AG09309 (cell line): ENCODE data around the gene TRIM62.

Experiments
- DNase-seq: peaks from one replicate; pipeline ENCODE4 v3.0.0-alpha.2; 2010; ENCODE audit warnings: low read depth
- H3K4me3 ChIP-seq: 2 replicates; pipeline ENCODE4 v1.5.1; 2011; ENCODE audit warnings: mild to moderate bottlenecking, low read depth, low read length, moderate library complexity; ENCODE audit not compliant: control insufficient read depth
- TF ChIP-seq, protein P1 (sequence below): IDR thresholded peaks from 2 replicates; pipeline ENCODE4 v1.5.1; 2011; ENCODE audit warnings: mild to moderate bottlenecking, low read depth, low read length, inconsistent platforms; ENCODE audit not compliant: insufficient read depth, control insufficient read depth; ENCODE audit errors: missing control alignments

The TRIM62 gene

DNA sequence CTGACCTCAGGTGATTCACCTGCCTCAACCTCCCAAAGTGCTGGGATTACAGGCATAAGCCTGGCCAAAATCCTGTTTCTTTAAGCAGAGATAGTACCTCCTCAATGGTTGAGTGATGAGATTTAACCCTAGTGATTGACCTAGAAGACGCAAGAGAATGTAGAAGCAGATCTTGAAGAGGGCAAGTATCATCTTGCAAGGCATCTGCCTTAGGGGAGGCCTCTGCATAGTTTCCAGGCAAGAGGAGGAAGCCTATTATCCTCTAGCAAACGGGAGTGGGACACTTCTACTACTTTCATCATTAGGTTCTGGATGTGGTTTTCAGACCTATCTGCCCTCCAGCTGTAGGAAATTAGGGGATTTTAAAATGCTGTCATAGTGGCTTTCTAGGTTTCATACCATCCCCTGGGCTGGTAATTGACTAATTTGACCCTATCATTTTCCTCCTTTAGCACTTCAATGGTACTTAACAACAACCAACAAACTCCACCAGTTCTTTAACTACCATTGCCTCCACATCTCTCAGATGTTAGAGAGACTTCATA, 10.0 kb upstream of the TRIM62 start:
- TF ChIP-seq, protein P1, sequence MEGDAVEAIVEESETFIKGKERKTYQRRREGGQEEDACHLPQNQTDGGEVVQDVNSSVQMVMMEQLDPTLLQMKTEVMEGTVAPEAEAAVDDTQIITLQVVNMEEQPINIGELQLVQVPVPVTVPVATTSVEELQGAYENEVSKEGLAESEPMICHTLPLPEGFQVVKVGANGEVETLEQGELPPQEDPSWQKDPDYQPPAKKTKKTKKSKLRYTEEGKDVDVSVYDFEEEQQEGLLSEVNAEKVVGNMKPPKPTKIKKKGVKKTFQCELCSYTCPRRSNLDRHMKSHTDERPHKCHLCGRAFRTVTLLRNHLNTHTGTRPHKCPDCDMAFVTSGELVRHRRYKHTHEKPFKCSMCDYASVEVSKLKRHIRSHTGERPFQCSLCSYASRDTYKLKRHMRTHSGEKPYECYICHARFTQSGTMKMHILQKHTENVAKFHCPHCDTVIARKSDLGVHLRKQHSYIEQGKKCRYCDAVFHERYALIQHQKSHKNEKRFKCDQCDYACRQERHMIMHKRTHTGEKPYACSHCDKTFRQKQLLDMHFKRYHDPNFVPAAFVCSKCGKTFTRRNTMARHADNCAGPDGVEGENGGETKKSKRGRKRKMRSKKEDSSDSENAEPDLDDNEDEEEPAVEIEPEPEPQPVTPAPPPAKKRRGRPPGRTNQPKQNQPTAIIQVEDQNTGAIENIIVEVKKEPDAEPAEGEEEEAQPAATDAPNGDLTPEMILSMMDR, result no peak
- no peak overlapping the region for H3K4me3 ChIP-seq
- DNase-seq, result no peak

DNA sequence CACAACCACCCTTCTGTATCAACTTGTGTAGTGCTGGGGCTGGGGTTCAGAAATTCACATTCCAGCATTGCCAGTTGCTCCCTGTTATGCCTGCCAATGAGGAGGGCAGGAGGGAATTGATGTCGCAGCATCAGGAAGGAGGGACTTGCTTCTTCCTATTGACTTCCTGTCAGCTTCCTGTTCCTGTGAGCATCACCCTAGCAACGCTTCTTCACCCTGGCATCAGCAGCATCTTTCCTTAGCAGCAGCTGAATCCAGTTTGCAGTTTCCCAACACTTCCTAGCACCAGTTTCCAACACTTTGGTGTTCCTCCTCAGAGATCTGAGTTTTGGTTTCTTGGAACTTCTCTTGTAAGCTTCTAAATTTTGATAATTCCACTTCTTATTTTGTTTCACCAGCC, 8.9 kb upstream of the TRIM62 start:
- TF ChIP-seq, protein P1, result no peak
- no peak overlapping the region for H3K4me3 ChIP-seq
- DNase-seq, result no peak

GRCh38 chr1:33188572-33189275, 6.9 kb upstream of the TRIM62 start:
- no peak overlapping the region for H3K4me3 ChIP-seq
- TF ChIP-seq, protein P1, result no peak
- no peak for DNase-seq

GRCh38 chr1:33186936-33187335, 5.1 kb upstream of the TRIM62 start:
- no peak overlapping the region for H3K4me3 ChIP-seq
- DNase-seq, result no peak
- TF ChIP-seq, protein P1, result no peak

GRCh38 chr1:33185541-33185940, 3.7 kb upstream of the TRIM62 start:
- TF ChIP-seq, protein P1, result no peak
- no peak for DNase-seq
- no peak overlapping the region for H3K4me3 ChIP-seq

DNA sequence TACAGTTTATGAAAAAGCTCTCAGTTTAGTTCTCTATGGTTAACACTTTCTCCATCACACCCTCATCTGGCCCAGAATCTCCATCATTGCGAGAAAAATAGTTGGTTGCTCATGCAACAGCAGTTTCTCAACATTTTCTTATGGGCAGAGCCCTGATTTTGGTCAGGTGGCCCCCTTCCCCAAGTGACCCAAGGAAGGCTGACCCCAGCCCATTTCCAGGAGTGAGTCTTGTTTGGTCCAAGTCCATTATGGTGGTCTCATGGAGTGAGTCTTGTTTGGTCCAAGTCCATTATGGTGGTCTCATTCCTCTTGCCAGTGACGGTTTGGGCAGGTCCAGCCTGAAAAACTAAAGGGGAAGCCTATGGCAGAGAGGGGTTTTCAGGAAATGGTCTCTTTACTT, 1.5 kb upstream of the TRIM62 start:
- DNase-seq, result no peak
- no peak overlapping the region for H3K4me3 ChIP-seq
- TF ChIP-seq, protein P1, result no peak
